Neutrophil (primary cell): ENCODE measurements around the gene GYPA.

Experiments used
- H3K27ac ChIP-seq: fragments of 200-600 bp; sonication (generic); 2 replicates; pipeline ENCODE4 v1.5.1; 2016; ENCODE audit warnings: mild to moderate bottlenecking, moderate library complexity
- H3K27me3 ChIP-seq: fragments of 200-600 bp; sonication (generic); 2 replicates; pipeline ENCODE4 v1.6.0; 2016; ENCODE audit warnings: mild to moderate bottlenecking
- H3K36me3 ChIP-seq: fragments of 200-600 bp; sonication (generic); 2 replicates; pipeline ENCODE4 v1.5.1; 2017
- H3K4me1 ChIP-seq, 2 experiments: fragments of 200-600 bp in 1 of 2; sonication (generic) in 1 of 2; 1 replicate in 1 of 2; 2 replicates in 1 of 2; pipeline versions ENCODE4 v1.5.1 to v1.6.1; 2013 to 2016; ENCODE audit warnings: low read depth in 1 of 2, low read length in 1 of 2, mild to moderate bottlenecking in 1 of 2, moderate library complexity in 1 of 2; ENCODE audit not compliant: control insufficient read depth in 1 of 2, insufficient read depth in 1 of 2
- H3K4me3 ChIP-seq, 2 experiments: fragments of 200-600 bp in 1 of 2; sonication (generic) in 1 of 2; 1 replicate in 1 of 2; 2 replicates in 1 of 2; pipeline ENCODE4 v1.5.1; 2013 to 2016; ENCODE audit warnings: low read depth in 1 of 2, low read length in 1 of 2, mild to moderate bottlenecking in 1 of 2, moderate library complexity in 1 of 2
- H3K9me3 ChIP-seq: fragments of 200-600 bp; sonication (generic); 2 replicates; pipeline ENCODE4 v1.5.1; 2016
- TF ChIP-seq, protein P1 (sequence below): fragments of 200-600 bp; sonication (generic); IDR thresholded peaks from 2 replicates; pipeline ENCODE4 v1.5.1; 2016; ENCODE audit warnings: antibody characterized with exemption

GYPA gene

DNA sequence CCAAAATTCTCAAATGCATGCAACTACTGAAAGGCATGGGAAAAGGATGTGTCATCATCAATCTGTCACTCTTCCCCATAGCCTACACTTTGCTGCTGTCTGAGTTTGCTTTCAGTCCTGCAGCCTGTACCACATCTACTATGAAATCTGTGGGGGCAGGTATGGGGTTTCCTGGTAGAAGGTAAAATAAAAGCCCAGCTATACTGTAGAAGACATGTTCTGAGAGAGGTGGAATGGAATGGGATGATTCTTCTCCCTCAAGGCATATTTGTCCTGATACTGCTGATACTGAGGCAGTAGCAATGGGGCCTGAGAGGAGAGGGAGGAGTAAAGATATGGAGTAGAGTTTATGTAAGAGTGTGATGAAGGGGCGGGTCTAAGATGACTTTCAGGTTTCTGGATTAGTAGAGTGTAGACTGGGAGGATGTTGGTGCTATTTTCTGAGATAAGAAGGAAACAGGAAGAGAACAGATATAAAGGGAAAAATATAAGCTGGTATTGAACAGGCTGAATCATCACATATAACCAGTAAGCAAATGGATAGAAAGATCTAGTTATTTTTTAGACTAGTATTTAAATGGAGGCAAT is 38.7 kb upstream of the GYPA start:
- Histone ChIP-seq H3K36me3 (no peaks in the 10 kb centered on the region), H3K4me3 (no peak overlapping the region), H3K4me1 (no peaks in the 10 kb centered on the region), H3K9me3 (no peaks in the 10 kb centered on the region), H3K27me3 (no peaks in the 10 kb centered on the region), H3K27ac (no peak overlapping the region)
- TF ChIP-seq, protein P1, sequence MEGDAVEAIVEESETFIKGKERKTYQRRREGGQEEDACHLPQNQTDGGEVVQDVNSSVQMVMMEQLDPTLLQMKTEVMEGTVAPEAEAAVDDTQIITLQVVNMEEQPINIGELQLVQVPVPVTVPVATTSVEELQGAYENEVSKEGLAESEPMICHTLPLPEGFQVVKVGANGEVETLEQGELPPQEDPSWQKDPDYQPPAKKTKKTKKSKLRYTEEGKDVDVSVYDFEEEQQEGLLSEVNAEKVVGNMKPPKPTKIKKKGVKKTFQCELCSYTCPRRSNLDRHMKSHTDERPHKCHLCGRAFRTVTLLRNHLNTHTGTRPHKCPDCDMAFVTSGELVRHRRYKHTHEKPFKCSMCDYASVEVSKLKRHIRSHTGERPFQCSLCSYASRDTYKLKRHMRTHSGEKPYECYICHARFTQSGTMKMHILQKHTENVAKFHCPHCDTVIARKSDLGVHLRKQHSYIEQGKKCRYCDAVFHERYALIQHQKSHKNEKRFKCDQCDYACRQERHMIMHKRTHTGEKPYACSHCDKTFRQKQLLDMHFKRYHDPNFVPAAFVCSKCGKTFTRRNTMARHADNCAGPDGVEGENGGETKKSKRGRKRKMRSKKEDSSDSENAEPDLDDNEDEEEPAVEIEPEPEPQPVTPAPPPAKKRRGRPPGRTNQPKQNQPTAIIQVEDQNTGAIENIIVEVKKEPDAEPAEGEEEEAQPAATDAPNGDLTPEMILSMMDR = no peak

DNA sequence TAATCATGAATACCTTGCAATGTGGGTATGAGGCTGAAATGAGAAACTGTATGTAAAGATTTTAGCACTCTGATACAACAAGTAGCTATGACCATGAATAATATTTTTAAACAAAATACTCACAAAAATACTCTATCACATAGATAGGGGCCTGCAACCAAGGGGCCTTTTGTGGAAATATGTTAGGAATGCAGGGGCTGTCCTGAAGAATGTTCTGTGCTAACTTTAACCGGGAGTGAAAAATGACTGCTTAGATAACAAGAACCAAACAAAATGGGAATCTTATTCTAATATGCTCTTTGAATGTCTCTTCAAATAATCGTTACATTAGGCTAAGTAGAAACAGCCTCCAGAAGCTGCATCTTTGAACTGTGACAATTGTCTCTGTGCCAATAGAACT is 37.9 kb upstream of the GYPA start:
- no peak overlapping the region for H3K27ac ChIP-seq
- H3K9me3 ChIP-seq = no peaks in the 10 kb centered on the region
- no peak overlapping the region for H3K4me3 ChIP-seq
- TF ChIP-seq, protein P1 = no peak
- H3K27me3 ChIP-seq = no peaks in the 10 kb centered on the region
- no peaks in the 10 kb centered on the region for H3K4me1 ChIP-seq
- no peaks in the 10 kb centered on the region for H3K36me3 ChIP-seq

DNA sequence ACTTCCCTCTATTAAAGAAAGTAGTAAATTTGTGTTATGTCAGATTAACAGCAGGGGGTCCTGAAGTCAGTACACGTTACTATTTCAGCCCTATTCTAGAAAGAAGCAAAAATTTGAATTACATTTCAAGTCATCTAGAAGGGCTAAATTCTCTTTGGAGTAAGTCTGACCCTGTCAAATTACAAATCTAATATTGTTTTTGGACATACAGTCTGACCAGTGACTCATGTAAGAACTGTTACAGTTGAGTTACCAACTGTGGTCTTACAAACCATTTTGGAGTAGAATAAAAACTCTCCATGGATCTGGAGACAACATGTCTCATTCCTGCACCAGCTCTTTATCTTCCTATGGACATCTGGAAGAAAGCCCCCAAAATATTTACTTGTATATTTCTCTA is 36.0 kb upstream of the GYPA start:
- Histone ChIP-seq H3K27ac (no peak overlapping the region), H3K4me1 (no peaks in the 10 kb centered on the region), H3K36me3 (no peaks in the 10 kb centered on the region), H3K27me3 (no peaks in the 10 kb centered on the region), H3K9me3 (no peaks in the 10 kb centered on the region), H3K4me3 (no peak overlapping the region)
- TF ChIP-seq, protein P1 = no peak

DNA sequence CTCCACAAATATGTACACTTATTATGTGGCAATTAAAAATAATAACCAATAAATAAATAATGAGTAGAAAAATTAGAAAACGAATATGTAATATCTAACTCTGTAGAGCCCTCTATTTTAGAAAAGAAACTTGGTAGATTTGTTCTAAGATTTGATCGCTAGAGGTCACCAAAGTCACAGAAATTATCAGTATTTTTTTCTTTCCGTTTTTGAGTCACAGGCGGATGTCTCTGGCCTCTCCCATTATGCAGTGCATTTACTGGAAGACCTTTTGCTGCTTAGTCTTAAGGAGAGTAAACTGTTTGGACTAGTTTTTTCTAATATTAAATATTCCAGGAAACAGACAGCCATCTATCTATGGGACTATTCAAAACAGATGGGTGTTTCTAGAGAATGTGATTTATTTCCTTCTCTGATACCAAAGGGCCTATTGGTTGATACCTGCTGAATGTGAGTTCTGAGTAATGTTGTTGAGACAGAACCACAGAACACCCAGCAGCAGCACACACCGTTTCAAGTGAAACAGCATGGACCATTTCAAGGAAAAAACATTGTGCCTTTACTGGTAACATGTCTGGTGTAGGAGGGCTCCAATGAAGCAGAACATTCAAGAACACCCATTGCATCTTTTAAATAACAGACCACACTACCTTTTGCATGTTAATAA is 34.0 kb upstream of the GYPA start:
- H3K27me3 ChIP-seq = no peaks in the 10 kb centered on the region
- no peak overlapping the region for H3K4me3 ChIP-seq
- H3K27ac ChIP-seq = no peak overlapping the region
- H3K9me3 ChIP-seq = no peaks in the 10 kb centered on the region
- no peaks in the 10 kb centered on the region for H3K4me1 ChIP-seq
- H3K36me3 ChIP-seq = no peaks in the 10 kb centered on the region
- TF ChIP-seq, protein P1 = no peak

DNA sequence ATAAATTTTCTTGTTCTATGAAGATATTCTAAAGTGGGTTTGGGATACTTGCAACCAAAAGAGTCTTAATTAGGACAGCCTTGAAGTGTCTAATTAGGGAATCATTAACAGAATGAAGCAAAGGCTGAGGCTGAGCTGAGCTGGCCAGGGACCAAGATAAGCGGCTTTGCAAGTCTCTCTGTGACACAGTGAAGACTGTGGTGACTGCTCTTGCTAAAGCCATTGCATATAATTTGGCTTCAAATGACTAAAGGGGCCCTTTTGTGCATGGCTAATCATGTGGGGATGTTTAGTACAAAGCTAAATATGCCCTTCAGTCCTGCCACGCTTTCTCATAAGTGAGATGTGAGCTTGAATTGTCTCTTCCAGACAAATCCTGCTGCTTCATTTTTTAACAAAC is 31.2 kb upstream of the GYPA start:
- H3K27ac ChIP-seq = no peak overlapping the region
- H3K9me3 ChIP-seq = no peaks in the 10 kb centered on the region
- no peak overlapping the region for H3K4me3 ChIP-seq
- TF ChIP-seq, protein P1 = no peak
- no peaks in the 10 kb centered on the region for H3K36me3 ChIP-seq
- H3K4me1 ChIP-seq = no peaks in the 10 kb centered on the region
- H3K27me3 ChIP-seq = no peaks in the 10 kb centered on the region
